ENCODE data around the gene SLC1A3.
A peak's percentile ranks its signal among the peaks of the same experiment; 100 is the strongest.

SLC1A3 gene

DNA sequence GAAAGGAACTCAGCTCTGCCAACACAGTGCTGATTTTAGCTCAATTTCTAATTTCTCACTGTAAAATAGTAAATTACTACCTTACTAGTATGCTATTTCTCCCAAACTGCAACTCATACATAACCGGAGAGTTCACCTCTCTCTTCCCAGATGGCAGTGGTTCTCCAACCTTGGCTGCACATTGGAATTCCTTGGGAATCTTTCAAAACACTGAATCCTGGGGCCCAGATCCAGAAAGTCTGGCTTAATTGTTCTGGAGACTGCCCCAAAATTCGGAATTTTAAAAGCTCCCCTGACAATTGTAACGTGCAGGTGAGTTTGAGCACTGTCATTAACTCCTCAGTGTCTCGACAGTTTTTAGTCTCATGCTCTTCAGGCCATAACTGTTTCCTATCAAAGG is 100.3 kb downstream of the SLC1A3 start:
- H3K27me3 ChIP-seq (ENCODE audit: insufficient read depth, poor library complexity, severe bottlenecking) = no peaks in the 10 kb centered on the region
- no peak overlapping the region for H3K27ac ChIP-seq (replicated peaks)
- DNase-seq (ENCODE audit: low read depth in 1 of 2, low spot score in 1 of 2) = no peak
- no peak overlapping the region for H3K4me3 ChIP-seq (replicated peaks; ENCODE audit: insufficient read depth, low read length)
- no peak for TF ChIP-seq GABPA (IDR thresholded peaks at IDR 0.05; ENCODE audit: low read depth)
- TF ChIP-seq, protein P1, sequence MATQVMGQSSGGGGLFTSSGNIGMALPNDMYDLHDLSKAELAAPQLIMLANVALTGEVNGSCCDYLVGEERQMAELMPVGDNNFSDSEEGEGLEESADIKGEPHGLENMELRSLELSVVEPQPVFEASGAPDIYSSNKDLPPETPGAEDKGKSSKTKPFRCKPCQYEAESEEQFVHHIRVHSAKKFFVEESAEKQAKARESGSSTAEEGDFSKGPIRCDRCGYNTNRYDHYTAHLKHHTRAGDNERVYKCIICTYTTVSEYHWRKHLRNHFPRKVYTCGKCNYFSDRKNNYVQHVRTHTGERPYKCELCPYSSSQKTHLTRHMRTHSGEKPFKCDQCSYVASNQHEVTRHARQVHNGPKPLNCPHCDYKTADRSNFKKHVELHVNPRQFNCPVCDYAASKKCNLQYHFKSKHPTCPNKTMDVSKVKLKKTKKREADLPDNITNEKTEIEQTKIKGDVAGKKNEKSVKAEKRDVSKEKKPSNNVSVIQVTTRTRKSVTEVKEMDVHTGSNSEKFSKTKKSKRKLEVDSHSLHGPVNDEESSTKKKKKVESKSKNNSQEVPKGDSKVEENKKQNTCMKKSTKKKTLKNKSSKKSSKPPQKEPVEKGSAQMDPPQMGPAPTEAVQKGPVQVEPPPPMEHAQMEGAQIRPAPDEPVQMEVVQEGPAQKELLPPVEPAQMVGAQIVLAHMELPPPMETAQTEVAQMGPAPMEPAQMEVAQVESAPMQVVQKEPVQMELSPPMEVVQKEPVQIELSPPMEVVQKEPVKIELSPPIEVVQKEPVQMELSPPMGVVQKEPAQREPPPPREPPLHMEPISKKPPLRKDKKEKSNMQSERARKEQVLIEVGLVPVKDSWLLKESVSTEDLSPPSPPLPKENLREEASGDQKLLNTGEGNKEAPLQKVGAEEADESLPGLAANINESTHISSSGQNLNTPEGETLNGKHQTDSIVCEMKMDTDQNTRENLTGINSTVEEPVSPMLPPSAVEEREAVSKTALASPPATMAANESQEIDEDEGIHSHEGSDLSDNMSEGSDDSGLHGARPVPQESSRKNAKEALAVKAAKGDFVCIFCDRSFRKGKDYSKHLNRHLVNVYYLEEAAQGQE (IDR thresholded peaks at IDR 0.05; ENCODE audit: insufficient replicate concordance, low read depth) = no peak
- TF ChIP-seq, protein P2, sequence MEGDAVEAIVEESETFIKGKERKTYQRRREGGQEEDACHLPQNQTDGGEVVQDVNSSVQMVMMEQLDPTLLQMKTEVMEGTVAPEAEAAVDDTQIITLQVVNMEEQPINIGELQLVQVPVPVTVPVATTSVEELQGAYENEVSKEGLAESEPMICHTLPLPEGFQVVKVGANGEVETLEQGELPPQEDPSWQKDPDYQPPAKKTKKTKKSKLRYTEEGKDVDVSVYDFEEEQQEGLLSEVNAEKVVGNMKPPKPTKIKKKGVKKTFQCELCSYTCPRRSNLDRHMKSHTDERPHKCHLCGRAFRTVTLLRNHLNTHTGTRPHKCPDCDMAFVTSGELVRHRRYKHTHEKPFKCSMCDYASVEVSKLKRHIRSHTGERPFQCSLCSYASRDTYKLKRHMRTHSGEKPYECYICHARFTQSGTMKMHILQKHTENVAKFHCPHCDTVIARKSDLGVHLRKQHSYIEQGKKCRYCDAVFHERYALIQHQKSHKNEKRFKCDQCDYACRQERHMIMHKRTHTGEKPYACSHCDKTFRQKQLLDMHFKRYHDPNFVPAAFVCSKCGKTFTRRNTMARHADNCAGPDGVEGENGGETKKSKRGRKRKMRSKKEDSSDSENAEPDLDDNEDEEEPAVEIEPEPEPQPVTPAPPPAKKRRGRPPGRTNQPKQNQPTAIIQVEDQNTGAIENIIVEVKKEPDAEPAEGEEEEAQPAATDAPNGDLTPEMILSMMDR (IDR thresholded peaks at IDR 0.05; ENCODE audit: insufficient read depth, low read length) = no peak
- no peak for TF ChIP-seq SPI1 (IDR thresholded peaks at IDR 0.05; ENCODE audit: borderline replicate concordance, low read depth)
- TF ChIP-seq POLR2AphosphoS5 (IDR thresholded peaks at IDR 0.05; ENCODE audit: low read depth) = no peak

DNA sequence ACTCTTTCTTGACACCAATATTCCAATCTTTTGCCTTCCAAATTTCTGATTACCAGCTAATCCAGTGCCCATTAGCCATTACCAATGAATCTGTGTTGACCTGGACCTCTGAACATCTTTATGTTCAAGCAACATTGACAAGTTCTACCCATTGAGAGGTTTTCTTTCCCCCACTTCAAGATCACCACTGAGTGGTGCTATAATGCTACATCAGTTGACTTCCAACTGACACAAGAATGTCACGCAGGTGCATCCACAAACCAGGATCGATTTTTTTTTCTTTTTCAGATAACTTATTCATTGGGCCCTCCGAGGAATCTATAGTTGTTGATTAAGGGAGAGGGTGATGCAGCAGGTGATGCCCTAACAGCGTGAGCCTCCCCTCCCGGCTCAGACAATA is 102.6 kb downstream of the SLC1A3 start:
- Histone ChIP-seq H3K27me3 (ENCODE audit: insufficient read depth, poor library complexity, severe bottlenecking) (no peaks in the 10 kb centered on the region), H3K27ac (replicated peaks) (no peak overlapping the region), H3K4me3 (replicated peaks; ENCODE audit: insufficient read depth, low read length) (no peak overlapping the region)
- DNase-seq (ENCODE audit: low read depth in 1 of 2, low spot score in 1 of 2) = no peak
- no peak for TF ChIP-seq GABPA (IDR thresholded peaks at IDR 0.05; ENCODE audit: low read depth)

DNA sequence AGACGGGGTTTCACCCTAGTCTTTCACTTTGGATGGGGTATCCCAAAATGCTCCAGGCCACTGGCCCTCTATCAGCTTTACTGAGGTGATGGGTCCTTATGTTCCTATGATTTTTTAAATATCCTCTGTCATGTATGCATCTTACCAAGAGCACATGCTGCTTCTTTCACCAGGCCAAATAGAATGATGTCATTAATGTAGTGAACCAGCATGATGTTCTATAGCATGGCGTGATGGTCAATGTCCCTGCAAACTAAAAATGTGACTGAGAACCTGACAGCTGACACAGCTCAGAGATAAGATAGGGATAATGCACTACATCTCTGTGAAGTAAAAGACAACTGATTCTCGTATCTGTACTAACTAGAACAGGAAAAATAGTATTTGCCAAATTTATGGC is 103.6 kb downstream of the SLC1A3 start:
- no peak overlapping the region for H3K4me3 ChIP-seq (replicated peaks; ENCODE audit: insufficient read depth, low read length)
- no peak for DNase-seq (ENCODE audit: low read depth in 1 of 2, low spot score in 1 of 2)
- no peak overlapping the region for H3K27ac ChIP-seq (replicated peaks)
- H3K27me3 ChIP-seq (ENCODE audit: insufficient read depth, poor library complexity, severe bottlenecking) = no peaks in the 10 kb centered on the region
- TF ChIP-seq POLR2AphosphoS5 (IDR thresholded peaks at IDR 0.05; ENCODE audit: low read depth) (no peak), GABPA (IDR thresholded peaks at IDR 0.05; ENCODE audit: low read depth) (no peak)
- TF ChIP-seq, protein P2 (IDR thresholded peaks at IDR 0.05; ENCODE audit: insufficient read depth, low read length) = no peak
- TF ChIP-seq, protein P1 (IDR thresholded peaks at IDR 0.05; ENCODE audit: insufficient replicate concordance, low read depth) = no peak

DNA sequence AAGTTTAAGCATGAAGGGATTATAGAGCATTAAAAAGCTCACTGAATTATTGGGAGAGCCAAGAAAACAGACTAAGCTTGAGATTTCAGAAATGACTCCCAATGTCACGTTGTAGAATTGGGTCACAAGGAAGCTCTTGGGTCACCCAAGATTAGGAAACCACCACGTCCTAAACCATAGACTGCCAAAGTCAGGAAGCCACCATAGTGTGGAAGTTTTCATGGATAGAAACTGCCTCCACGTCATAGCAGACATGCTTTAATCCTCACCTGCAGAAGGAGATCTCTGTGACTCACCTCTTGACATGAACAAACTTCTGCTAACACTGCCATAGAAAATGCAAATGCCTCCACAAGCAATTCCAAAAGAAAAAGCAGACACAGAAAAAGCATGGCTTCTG is 106.3 kb downstream of the SLC1A3 start:
- no peak overlapping the region for H3K27ac ChIP-seq (replicated peaks)
- H3K27me3 ChIP-seq (ENCODE audit: insufficient read depth, poor library complexity, severe bottlenecking) = no peaks in the 10 kb centered on the region
- TF ChIP-seq GABPA (IDR thresholded peaks at IDR 0.05; ENCODE audit: low read depth) (no peak), SPI1 (IDR thresholded peaks at IDR 0.05; ENCODE audit: borderline replicate concordance, low read depth) (no peak)
- TF ChIP-seq, protein P1 (IDR thresholded peaks at IDR 0.05; ENCODE audit: insufficient replicate concordance, low read depth) = no peak
- H3K4me3 ChIP-seq (replicated peaks; ENCODE audit: insufficient read depth, low read length) = no peak overlapping the region
- DNase-seq (ENCODE audit: low read depth in 1 of 2, low spot score in 1 of 2) = peak in 1 of 2 experiments; percentile 63

Data from HL-60 (cell line).